CD4-positive, alpha-beta memory T cell (primary cell): ENCODE measurements around the gene SH2D5. TPM values are rescaled to one million over a fixed set of nuclear protein-coding genes. Genes with fewer than 3 reads are reported as not detected.

Source experiments
- CTCF ChIA-PET: fragments of 350-600 bp; sonication (Branson Sonifier 250); formaldehyde crosslinking; loops from one replicate; lab custom pipeline; 2021; ENCODE audit warnings: inconsistent platforms; ENCODE audit not compliant: partially characterized antibody; lab: Charles Lee
- POLR2A ChIA-PET: fragments of 350-600 bp; sonication (Branson Sonifier 250); formaldehyde crosslinking; loops from one replicate; lab custom pipeline; 2021; ENCODE audit not compliant: partially characterized antibody; lab: Charles Lee
- DNase-seq, 5 donors: peaks; one replicate each; pipeline versions ENCODE4 v3.0.0 to v3.0.0-alpha.2; 2020 to 2022; ENCODE audit warnings: mixed read lengths in 1 of 5
- H3K27ac ChIP-seq: one replicate; pipeline ENCODE4 v1.7.0; 2013; ENCODE audit warnings: low read depth, low read length
- H3K27me3 ChIP-seq: 2 replicates; pipeline ENCODE4 v1.7.0; 2013; ENCODE audit warnings: mild to moderate bottlenecking, low read length, moderate library complexity; ENCODE audit not compliant: insufficient read depth
- H3K36me3 ChIP-seq: 2 replicates; pipeline ENCODE4 v1.7.0; 2013; ENCODE audit warnings: mild to moderate bottlenecking, low read length, moderate library complexity; ENCODE audit not compliant: insufficient read depth
- H3K4me1 ChIP-seq: 2 replicates; pipeline ENCODE4 v1.7.0; 2013; ENCODE audit warnings: mild to moderate bottlenecking, low read length, moderate library complexity; ENCODE audit not compliant: insufficient read depth
- H3K4me3 ChIP-seq, 2 donors: one replicate each; pipeline ENCODE4 v1.7.0; 2013; ENCODE audit warnings: low read length in 2 of 2, mild to moderate bottlenecking in 1 of 2
- H3K9me3 ChIP-seq, 2 donors: one replicate each; pipeline ENCODE4 v1.7.0; 2013; ENCODE audit warnings: low read length in 2 of 2, control low read depth in 1 of 2; ENCODE audit not compliant: control insufficient read depth in 1 of 2
- H3K27ac Mint-ChIP-seq, 7 donors: one replicate each; pipeline ENCODE4 v1.8.0; 2020 to 2021; ENCODE audit warnings: mixed read lengths in 7 of 7, mild to moderate bottlenecking in 6 of 7, inconsistent platforms in 3 of 7, moderate library complexity in 3 of 7
- H3K27me3 Mint-ChIP-seq, 2 donors: one replicate each; pipeline ENCODE4 v1.8.0; 2020 to 2021; ENCODE audit warnings: mixed read lengths in 2 of 2
- H3K36me3 Mint-ChIP-seq, 2 donors: one replicate each; pipeline ENCODE4 v1.8.0; 2020 to 2021; ENCODE audit warnings: mixed read lengths in 2 of 2, inconsistent platforms in 1 of 2, mild to moderate bottlenecking in 1 of 2
- H3K4me1 Mint-ChIP-seq, 4 donors: one replicate each; pipeline ENCODE4 v1.8.0; 2020 to 2021; ENCODE audit warnings: mixed read lengths in 4 of 4, mild to moderate bottlenecking in 1 of 4
- H3K4me3 Mint-ChIP-seq, 8 donors: one replicate each; pipeline ENCODE4 v1.8.0; 2020 to 2021; ENCODE audit warnings: mixed read lengths in 8 of 8, mild to moderate bottlenecking in 7 of 8, moderate library complexity in 6 of 8, inconsistent platforms in 3 of 8
- H3K9me3 Mint-ChIP-seq, 8 donors: one replicate each; pipeline ENCODE4 v1.8.0; 2020 to 2021; ENCODE audit warnings: mixed read lengths in 8 of 8, mild to moderate bottlenecking in 5 of 8, inconsistent platforms in 3 of 8, moderate library complexity in 1 of 8
- intact Hi-C: fragments of 100-400 bp; cut with micrococcal nuclease; formaldehyde crosslinking; loops from one replicate; pipeline ENCODE4 v1.15.1; 2023
- polyA plus RNA-seq, 2 donors: library from polyadenylated mRNA; unstranded; fragments of 300-500 nt; fragmentation: Illumina TruSeq; gene quantifications; one replicate each; pipeline ENCODE4 v1.2.3, GENCODE V29; 2021
- total RNA-seq, 2 experiments: library from RNA; stranded (reverse); gene quantifications; one replicate each; pipeline ENCODE4 v1.2.3, GENCODE V29; 2021

SH2D5 gene
- total and polyA plus RNA-seq, 4 experiments from 2014 or later, result 0.38 TPM; not detected in 3

DNA sequence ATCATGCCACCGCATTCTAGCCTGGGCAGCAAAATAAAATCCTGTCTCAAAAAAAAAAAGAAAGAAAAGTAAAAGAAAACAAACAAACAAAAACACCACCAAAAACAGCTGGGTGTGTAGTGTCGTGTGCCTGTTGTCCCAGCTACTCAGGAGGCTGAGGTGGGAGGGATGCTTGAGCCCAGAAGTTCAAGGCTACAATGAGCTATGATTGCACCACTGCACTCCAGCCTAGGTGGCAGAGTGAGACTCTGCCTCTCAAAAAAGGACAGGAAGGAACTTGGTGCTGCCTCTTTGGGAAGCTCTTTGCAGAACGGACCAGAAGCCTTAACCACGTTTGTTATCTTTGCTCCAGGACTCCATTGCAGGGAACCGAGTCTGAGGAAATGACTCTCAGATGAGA lies 25.7 kb downstream of the SH2D5 start:
- no peak overlapping the region for H3K4me3 Mint-ChIP-seq
- intact Hi-C loops, result no loop called here
- no peak overlapping the region for H3K4me3 ChIP-seq
- H3K27me3 ChIP-seq, result no peaks in the 10 kb centered on the region
- no peaks in the 10 kb centered on the region for H3K36me3 ChIP-seq
- no peak overlapping the region for H3K27ac ChIP-seq
- H3K4me1 ChIP-seq, result no peaks in the 10 kb centered on the region
- H3K27me3 Mint-ChIP-seq, result peaks cover 0 to 2% of the 10 kb centered on the region in 2 donors
- ChIA-PET CTCF (interaction anchor here (1.8 to 2.1 kb wide), 2 partner anchors 10 to 488 kb away, joined by 6 to 8 read pairs; no protein-coding TSS in a partner anchor), POLR2A (no interaction called here)
- no peaks in the 10 kb centered on the region for H3K9me3 Mint-ChIP-seq
- H3K36me3 Mint-ChIP-seq, result no peaks in the 10 kb centered on the region
- no peak overlapping the region for H3K27ac Mint-ChIP-seq
- H3K4me1 Mint-ChIP-seq, result peaks cover 0 to 1% (median under 1%) of the 10 kb centered on the region in 4 donors
- DNase-seq, result no peak
- H3K9me3 ChIP-seq, result no peaks in the 10 kb centered on the region

DNA sequence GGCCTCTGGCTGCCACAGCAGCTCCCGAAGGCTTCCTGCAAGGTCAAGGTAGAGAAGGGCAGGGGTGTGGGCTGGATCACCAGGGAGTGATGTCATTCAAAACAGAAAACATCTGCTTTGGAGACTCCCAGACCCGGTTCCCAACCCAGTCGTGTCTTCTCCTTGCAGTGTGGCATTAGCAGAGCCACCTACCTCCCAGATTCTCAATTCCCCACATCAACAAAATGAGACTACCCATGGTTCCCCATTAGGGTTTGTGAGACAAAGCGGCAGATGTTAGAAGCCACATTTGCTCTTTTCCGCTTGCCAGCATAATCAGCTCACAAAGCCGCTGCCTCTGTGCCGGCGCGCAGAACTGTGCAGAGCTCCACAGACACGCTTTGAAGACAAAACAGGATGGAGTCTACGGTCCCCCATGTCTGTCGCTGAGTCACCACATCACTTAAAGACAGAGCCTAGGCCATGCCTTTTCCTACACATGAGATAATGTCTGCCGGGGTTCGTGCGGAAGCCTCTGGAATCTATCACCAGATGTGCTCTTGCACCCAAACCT lies 27.2 kb downstream of the SH2D5 start:
- Histone ChIP-seq H3K27me3 (no peaks in the 10 kb centered on the region), H3K36me3 (no peaks in the 10 kb centered on the region), H3K4me3 (no peak overlapping the region), H3K4me1 (no peaks in the 10 kb centered on the region), H3K27ac (no peak overlapping the region), H3K9me3 (no peaks in the 10 kb centered on the region)
- Mint-ChIP-seq H3K27ac (no peak overlapping the region), H3K9me3 (no peaks in the 10 kb centered on the region), H3K4me3 (no peak overlapping the region), H3K4me1 (peaks cover 0 to 1% (median under 1%) of the 10 kb centered on the region in 4 donors), H3K36me3 (no peaks in the 10 kb centered on the region), H3K27me3 (peaks cover 0 to 5% of the 10 kb centered on the region in 2 donors)
- ChIA-PET CTCF (no interaction called here), POLR2A (no interaction called here)
- intact Hi-C loops, result no loop called here
- DNase-seq, result no peak

DNA sequence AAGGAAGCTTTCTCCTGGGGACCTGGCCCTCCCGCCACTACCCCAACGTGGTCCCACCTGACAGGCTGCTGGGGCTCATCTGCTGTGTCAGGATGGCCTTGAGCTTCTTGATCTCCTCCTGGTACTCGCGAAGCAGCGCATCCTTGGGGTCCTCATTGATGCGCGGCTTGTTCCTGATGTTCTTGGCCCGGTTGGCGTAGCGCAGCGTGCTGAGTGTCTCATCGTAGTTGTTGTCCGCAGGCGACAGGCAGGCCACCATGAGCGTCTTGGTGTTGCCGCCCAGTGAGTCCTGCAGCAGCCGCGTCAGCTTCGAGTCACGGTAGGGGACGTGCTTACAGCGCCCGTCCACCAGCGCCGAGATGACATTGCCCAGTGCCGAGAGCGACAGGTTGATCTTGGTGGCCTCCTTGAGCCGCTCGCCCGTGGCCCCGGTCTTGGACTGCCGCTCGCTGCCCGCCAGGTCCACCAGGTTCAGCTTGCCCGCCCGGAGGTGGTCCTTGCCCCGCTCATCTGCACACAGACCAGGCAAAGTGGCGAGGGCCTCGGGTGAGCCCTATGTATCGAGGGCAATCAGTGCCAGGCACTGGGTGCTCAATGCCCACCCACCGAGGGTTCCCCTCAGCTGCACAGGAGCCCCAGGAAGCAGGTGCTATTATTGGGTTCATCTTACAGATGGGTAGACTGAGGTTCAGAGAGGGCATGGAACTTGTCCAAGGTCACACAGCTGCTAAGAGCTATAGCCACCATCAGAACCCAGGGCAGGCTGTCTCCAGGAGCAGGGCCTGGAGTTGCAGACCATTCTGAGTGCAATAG lies 27.9 kb downstream of the SH2D5 start:
- Mint-ChIP-seq H3K4me1 (peaks cover 0 to 1% (median under 1%) of the 10 kb centered on the region in 4 donors), H3K4me3 (no peak overlapping the region), H3K9me3 (no peaks in the 10 kb centered on the region), H3K36me3 (no peaks in the 10 kb centered on the region), H3K27me3 (peaks cover 0 to 5% of the 10 kb centered on the region in 2 donors), H3K27ac (no peak overlapping the region)
- DNase-seq, result no peak
- Histone ChIP-seq H3K36me3 (no peaks in the 10 kb centered on the region), H3K9me3 (no peaks in the 10 kb centered on the region), H3K27me3 (no peaks in the 10 kb centered on the region), H3K27ac (no peak overlapping the region), H3K4me1 (no peaks in the 10 kb centered on the region), H3K4me3 (no peak overlapping the region)
- ChIA-PET CTCF (interaction anchor here (1.1 kb wide), 1 partner anchor 10 kb away, joined by 4 read pairs; no protein-coding TSS in a partner anchor), POLR2A (no interaction called here)
- intact Hi-C loops, result no loop called here

DNA sequence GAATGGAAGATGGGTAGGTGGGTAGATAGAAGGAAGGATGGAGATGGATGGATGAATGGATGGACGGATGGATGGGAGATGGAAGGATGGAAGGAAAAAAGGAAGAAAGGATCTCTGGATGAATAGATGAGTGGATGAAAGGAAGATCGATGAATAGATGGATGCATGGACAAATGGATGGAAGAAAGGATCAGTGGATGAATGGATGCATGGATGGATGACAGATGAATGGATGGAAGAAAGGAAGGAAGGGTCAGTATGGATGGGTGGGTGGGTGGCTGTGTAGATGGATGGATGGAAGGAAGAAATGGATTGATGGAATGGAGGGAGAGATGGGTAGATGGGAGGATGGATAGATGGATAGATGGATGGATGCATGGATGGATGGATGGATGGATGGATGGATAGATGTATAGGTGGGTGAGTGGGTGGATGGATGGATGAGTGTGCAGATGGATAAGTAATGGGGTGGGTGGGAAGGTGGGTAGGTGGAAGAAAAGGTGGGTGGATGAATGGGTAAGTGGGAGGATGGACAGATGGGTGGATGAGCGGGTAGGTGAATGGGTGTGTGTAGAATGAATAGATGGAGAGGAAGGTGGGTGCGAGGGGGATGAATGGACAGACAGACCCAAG lies 29.3 kb downstream of the SH2D5 start:
- Mint-ChIP-seq H3K27ac (no peak overlapping the region), H3K27me3 (peaks cover 0 to 3% of the 10 kb centered on the region in 2 donors), H3K9me3 (no peaks in the 10 kb centered on the region), H3K4me1 (peaks cover 0 to 1% (median under 1%) of the 10 kb centered on the region in 4 donors), H3K36me3 (no peaks in the 10 kb centered on the region), H3K4me3 (no peak overlapping the region)
- Histone ChIP-seq H3K27ac (no peak overlapping the region), H3K27me3 (no peaks in the 10 kb centered on the region), H3K4me1 (no peaks in the 10 kb centered on the region), H3K36me3 (no peaks in the 10 kb centered on the region), H3K4me3 (no peak overlapping the region), H3K9me3 (no peaks in the 10 kb centered on the region)
- no peak for DNase-seq
- ChIA-PET POLR2A (no interaction called here), CTCF (interaction anchor here (1.1 kb wide), 1 partner anchor 8 kb away, joined by 4 read pairs; no protein-coding TSS in a partner anchor)
- intact Hi-C loops, result no loop called here

DNA sequence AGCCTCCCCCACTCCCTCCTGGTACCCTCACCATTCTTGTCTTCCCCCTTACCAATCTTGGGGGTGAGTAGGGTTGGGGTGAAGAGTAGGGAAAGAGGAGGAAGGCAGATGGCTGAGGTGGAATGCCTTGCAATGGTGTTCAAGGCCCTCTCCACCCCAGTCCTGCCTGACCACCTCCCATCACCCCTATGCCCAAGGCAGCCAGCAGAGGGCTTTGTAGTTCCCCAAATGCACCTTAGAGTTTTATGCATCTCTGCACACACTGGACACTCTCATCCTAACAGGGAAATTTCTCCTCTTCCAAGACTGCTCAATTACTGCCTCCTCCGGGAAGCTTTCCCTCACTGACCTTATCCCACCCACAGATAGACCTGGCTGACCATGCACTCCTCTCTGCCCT lies 30.1 kb downstream of the SH2D5 start:
- DNase-seq, result no peak
- no peaks in the 10 kb centered on the region for H3K27me3 ChIP-seq
- no peaks in the 10 kb centered on the region for H3K36me3 ChIP-seq
- no peak overlapping the region for H3K27ac Mint-ChIP-seq
- no peaks in the 10 kb centered on the region for H3K36me3 Mint-ChIP-seq
- CTCF ChIA-PET, result interaction anchor here (0.9 kb wide), 1 partner anchor 493 kb away, joined by 5 read pairs; no protein-coding TSS in a partner anchor
- H3K4me1 ChIP-seq, result no peaks in the 10 kb centered on the region
- H3K9me3 ChIP-seq, result no peaks in the 10 kb centered on the region
- no peak overlapping the region for H3K27ac ChIP-seq
- H3K9me3 Mint-ChIP-seq, result no peaks in the 10 kb centered on the region
- POLR2A ChIA-PET, result no interaction called here
- H3K4me3 ChIP-seq, result no peak overlapping the region
- intact Hi-C loops, result no loop called here
- H3K27me3 Mint-ChIP-seq, result peaks cover 0 to 3% of the 10 kb centered on the region in 2 donors
- H3K4me1 Mint-ChIP-seq, result peaks cover 0 to 1% (median under 1%) of the 10 kb centered on the region in 4 donors
- no peak overlapping the region for H3K4me3 Mint-ChIP-seq

DNA sequence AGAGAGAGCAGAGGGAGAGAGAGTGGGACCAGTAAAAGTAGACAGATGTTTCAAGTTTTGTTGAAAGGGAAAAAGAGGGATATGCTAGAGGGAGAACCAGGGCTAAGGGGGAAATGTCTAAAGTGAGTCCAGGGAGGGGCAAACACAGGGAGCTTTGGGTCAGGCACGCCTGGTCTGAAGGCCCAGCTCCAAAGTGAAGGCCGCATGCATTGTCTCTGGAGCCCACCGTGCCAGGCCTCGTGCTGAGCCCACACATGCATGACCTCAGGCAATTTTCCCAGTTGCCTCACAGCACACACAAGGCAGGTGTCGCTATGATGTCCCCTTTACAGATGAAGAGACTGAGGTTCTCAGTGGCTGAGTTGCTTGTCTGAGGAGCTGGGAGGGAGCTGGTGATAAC lies 30.7 kb downstream of the SH2D5 start:
- Mint-ChIP-seq H3K27ac (no peak overlapping the region), H3K9me3 (no peaks in the 10 kb centered on the region), H3K4me3 (no peak overlapping the region), H3K4me1 (peaks cover under 1 to 3% (median 1%) of the 10 kb centered on the region in 4 donors), H3K27me3 (peaks cover 0 to 3% of the 10 kb centered on the region in 2 donors), H3K36me3 (no peaks in the 10 kb centered on the region)
- intact Hi-C loops, result no loop called here
- DNase-seq, result no peak
- Histone ChIP-seq H3K4me1 (peaks cover 3% of the 10 kb centered on the region), H3K9me3 (no peaks in the 10 kb centered on the region), H3K36me3 (no peaks in the 10 kb centered on the region), H3K27ac (no peak overlapping the region), H3K4me3 (no peak overlapping the region), H3K27me3 (no peaks in the 10 kb centered on the region)
- CTCF ChIA-PET, result interaction anchor here (0.9 kb wide), 1 partner anchor 493 kb away, joined by 5 read pairs; no protein-coding TSS in a partner anchor
- POLR2A ChIA-PET, result no interaction called here

DNA sequence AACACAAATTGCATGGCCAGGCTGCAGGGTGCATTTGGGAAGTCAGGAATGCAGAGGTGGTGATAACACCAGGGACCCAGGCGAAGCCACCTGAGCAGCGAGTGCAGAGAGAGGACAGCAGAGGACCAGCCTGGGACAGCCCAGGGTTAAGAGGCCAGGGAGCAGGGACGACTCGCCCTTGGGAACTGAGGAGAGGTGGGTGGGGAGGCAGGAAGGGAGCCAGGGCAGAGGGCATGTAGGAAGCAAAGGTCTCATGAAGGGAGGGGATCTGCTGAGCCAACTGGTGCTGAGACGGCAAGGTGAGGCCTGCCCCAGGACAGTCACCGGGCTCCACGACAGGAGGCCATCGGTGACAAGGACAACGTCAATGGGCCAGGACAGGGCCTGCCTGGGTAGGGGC lies 31.1 kb downstream of the SH2D5 start:
- Histone ChIP-seq H3K27ac (no peak overlapping the region), H3K4me1 (peaks cover 4% of the 10 kb centered on the region), H3K27me3 (no peaks in the 10 kb centered on the region), H3K4me3 (no peak overlapping the region), H3K36me3 (no peaks in the 10 kb centered on the region), H3K9me3 (no peaks in the 10 kb centered on the region)
- intact Hi-C loops, result no loop called here
- ChIA-PET POLR2A (no interaction called here), CTCF (no interaction called here)
- DNase-seq, result no peak
- H3K36me3 Mint-ChIP-seq, result no peaks in the 10 kb centered on the region
- H3K4me3 Mint-ChIP-seq, result no peak overlapping the region
- H3K27ac Mint-ChIP-seq, result no peak overlapping the region
- no peaks in the 10 kb centered on the region for H3K9me3 Mint-ChIP-seq
- peaks cover 1 to 5% (median 3%) of the 10 kb centered on the region in 4 donors for H3K4me1 Mint-ChIP-seq
- peaks cover 0 to 3% of the 10 kb centered on the region in 2 donors for H3K27me3 Mint-ChIP-seq
